GM12865 (cell line): Measurements from ENCODE around the gene FGD5.
A peak's percentile ranks its signal among the peaks of the same experiment; 100 is the strongest.

Source experiments
- DNase-seq: peaks from one replicate; pipeline ENCODE4 v3.0.0; 2010; ENCODE audit warnings: low read depth
- H3K4me3 ChIP-seq: 2 replicates; pipeline ENCODE4 v1.5.1; 2011; ENCODE audit warnings: mild to moderate bottlenecking, low read depth, low read length, control low read depth
- TF ChIP-seq, protein P1 (sequence below): IDR thresholded peaks from 2 replicates; pipeline ENCODE4 v1.5.1; 2011; ENCODE audit warnings: low read length, control low read depth, low read depth, inconsistent platforms; ENCODE audit not compliant: insufficient read depth; ENCODE audit errors: missing control alignments

Gene FGD5

DNA sequence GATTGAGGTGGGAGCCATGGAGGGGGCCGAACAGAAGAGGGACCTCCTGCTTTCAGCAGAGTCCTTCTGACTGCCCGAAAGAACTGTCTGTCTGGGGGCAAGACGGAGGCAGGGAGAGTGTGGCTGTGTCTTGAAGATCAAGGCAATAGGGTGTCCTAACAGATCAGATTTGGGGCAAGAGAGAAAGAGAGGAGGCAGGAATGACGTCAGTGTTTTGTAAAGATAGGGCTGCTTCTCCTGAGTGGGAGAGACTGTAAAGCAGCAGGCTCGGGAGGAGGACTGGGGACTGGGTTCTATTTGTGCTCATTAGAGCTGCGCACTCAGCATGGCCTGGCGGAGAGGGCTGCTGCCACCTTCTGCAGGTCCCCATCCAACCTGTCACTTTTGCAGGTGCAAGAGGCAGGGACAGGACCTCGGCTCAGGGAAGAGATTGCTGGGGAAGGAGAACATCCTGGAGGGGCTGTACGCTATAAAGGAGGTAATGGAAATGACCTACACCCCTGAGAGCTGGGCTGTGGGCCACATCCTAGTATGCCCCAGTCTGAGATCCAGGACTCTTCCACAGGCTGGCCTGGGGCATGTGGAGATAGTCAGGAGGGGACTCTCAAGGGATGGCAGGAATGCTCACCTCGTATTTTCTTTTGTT is 29.0 kb upstream of the FGD5 start:
- TF ChIP-seq, protein P1, sequence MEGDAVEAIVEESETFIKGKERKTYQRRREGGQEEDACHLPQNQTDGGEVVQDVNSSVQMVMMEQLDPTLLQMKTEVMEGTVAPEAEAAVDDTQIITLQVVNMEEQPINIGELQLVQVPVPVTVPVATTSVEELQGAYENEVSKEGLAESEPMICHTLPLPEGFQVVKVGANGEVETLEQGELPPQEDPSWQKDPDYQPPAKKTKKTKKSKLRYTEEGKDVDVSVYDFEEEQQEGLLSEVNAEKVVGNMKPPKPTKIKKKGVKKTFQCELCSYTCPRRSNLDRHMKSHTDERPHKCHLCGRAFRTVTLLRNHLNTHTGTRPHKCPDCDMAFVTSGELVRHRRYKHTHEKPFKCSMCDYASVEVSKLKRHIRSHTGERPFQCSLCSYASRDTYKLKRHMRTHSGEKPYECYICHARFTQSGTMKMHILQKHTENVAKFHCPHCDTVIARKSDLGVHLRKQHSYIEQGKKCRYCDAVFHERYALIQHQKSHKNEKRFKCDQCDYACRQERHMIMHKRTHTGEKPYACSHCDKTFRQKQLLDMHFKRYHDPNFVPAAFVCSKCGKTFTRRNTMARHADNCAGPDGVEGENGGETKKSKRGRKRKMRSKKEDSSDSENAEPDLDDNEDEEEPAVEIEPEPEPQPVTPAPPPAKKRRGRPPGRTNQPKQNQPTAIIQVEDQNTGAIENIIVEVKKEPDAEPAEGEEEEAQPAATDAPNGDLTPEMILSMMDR, result no peak
- H3K4me3 ChIP-seq, result no peak overlapping the region
- no peak for DNase-seq

GRCh38 chr3:14791343-14791945 is 27.3 kb upstream of the FGD5 start:
- peak; percentile 67 for DNase-seq
- TF ChIP-seq, protein P1, result peak; percentile 76
- H3K4me3 ChIP-seq, result no peak overlapping the region

GRCh38 chr3:14792691-14793121 is 26.1 kb upstream of the FGD5 start:
- no peak for DNase-seq
- TF ChIP-seq, protein P1, result no peak
- H3K4me3 ChIP-seq, result no peak overlapping the region

GRCh38 chr3:14793126-14793857 is 25.5 kb upstream of the FGD5 start:
- DNase-seq, result no peak
- no peak overlapping the region for H3K4me3 ChIP-seq
- TF ChIP-seq, protein P1, result no peak

DNA sequence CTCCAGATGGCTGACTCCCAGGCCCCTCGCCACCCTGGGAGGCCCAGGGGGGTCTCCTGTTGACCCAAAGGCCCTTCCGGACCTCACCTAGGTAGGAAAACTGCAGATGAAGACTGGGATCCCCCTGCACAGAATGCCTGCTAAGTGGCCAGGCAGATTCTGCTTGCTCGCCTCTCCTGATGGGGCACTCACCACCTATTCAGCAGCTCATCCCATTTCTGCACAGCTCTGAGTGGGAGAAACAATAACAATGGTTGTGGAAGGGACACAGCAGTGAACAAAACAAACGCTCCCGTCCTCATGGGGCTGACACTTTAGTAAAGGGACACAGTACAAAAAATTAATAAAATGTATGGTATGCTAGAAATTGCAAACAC is 24.9 kb upstream of the FGD5 start:
- H3K4me3 ChIP-seq, result no peak overlapping the region
- no peak for DNase-seq
- TF ChIP-seq, protein P1, result no peak

- H3K4me3 ChIP-seq, result no peak overlapping the region
- TF ChIP-seq, protein P1, result no peak
- DNase-seq, result no peak
Observed at GRCh38 chr3:14794435-14794834, 24.3 kb upstream of the FGD5 start.
